AG09309 (cell line): Measurements from ENCODE around the gene SLC43A2.

ENCODE experiments used
- DNase-seq: peaks from one replicate; pipeline ENCODE4 v3.0.0-alpha.2; 2010; ENCODE audit warnings: low read depth
- H3K4me3 ChIP-seq: 2 replicates; pipeline ENCODE4 v1.5.1; 2011; ENCODE audit warnings: mild to moderate bottlenecking, low read depth, low read length, moderate library complexity; ENCODE audit not compliant: control insufficient read depth
- TF ChIP-seq, protein P1 (sequence below): IDR thresholded peaks from 2 replicates; pipeline ENCODE4 v1.5.1; 2011; ENCODE audit warnings: mild to moderate bottlenecking, low read depth, low read length, inconsistent platforms; ENCODE audit not compliant: insufficient read depth, control insufficient read depth; ENCODE audit errors: missing control alignments

The SLC43A2 gene

DNA sequence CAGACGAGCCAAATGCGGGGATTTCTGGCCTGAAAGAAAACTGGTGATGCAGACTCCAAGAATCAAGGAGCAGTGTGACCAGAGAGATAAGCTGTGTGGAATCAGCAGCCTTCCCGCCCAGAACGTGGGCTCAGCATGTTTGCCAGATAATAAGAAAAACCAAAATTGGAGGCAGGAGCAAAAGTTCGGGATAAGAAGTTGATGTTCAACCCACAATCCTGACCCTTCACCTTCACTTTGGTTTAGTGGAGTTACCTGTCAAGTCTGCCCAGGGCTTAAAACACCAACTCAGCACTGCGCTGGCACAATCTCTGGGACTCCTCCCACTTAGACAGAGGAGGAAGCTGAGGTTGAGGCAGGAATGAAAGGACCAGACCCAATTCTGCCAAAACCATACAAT lies 3.1 kb downstream of the SLC43A2 start:
- TF ChIP-seq, protein P1, sequence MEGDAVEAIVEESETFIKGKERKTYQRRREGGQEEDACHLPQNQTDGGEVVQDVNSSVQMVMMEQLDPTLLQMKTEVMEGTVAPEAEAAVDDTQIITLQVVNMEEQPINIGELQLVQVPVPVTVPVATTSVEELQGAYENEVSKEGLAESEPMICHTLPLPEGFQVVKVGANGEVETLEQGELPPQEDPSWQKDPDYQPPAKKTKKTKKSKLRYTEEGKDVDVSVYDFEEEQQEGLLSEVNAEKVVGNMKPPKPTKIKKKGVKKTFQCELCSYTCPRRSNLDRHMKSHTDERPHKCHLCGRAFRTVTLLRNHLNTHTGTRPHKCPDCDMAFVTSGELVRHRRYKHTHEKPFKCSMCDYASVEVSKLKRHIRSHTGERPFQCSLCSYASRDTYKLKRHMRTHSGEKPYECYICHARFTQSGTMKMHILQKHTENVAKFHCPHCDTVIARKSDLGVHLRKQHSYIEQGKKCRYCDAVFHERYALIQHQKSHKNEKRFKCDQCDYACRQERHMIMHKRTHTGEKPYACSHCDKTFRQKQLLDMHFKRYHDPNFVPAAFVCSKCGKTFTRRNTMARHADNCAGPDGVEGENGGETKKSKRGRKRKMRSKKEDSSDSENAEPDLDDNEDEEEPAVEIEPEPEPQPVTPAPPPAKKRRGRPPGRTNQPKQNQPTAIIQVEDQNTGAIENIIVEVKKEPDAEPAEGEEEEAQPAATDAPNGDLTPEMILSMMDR: no peak
- no peak overlapping the region for H3K4me3 ChIP-seq

DNA sequence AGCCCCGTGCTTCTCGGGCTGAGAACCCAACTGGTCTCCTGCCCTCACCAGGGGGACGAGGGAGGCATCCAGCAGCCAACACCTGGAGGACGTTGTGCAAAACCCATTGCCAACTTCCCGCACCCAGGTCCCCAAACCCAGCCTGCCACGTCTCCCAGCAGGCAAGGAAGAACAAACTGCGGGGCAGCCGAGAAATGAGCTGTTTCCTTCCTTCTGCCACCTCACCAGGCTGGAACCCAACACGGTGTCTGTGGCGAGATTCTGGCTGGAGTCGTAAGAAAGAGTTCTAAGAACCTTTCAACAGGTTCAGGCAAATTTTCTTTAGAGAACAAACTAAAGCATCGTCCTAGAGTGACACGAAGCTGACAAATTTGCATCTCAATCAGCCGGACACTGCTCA lies 3.6 kb downstream of the SLC43A2 start:
- DNase-seq: no peak
- no peak overlapping the region for H3K4me3 ChIP-seq
- TF ChIP-seq, protein P1: no peak

More for the DNA sequence above, 3.1 kb downstream of the SLC43A2 start:
- DNase-seq: no peak

- H3K4me3 ChIP-seq: no peak overlapping the region
- DNase-seq: no peak
- TF ChIP-seq, protein P1: no peak
Observed at GRCh38 chr17:1624650-1625049, 4.0 kb downstream of the SLC43A2 start.

DNA sequence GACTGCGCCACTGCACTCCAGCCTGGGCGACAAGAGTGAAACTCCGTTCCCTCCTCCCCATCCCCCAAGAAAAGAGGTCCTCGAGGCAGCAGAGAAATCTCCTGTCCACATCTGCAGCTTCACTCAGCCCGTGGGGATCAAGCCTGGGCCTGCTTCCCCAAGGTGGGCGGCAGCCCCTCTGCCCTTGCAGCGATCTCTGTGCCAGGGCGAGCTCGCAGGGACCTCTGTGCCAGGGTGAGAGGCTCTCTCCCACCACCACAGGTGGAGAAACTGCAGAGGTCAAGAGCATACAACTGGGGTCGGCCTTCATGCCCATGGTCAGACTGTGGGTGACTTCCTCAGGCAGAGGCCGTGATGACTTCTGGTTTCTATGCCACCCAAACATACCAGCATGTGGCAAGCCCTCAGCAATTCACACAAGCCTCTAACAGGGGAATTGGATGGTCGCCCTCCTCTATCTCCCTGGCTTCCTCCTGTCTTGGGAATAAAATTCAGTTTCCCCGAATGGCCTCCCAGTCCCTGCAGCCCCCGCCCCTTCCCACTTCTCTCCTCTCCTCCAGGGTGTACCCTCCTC lies 5.5 kb downstream of the SLC43A2 start:
- H3K4me3 ChIP-seq: no peak overlapping the region
- no peak for DNase-seq
- TF ChIP-seq, protein P1: no peak

DNA sequence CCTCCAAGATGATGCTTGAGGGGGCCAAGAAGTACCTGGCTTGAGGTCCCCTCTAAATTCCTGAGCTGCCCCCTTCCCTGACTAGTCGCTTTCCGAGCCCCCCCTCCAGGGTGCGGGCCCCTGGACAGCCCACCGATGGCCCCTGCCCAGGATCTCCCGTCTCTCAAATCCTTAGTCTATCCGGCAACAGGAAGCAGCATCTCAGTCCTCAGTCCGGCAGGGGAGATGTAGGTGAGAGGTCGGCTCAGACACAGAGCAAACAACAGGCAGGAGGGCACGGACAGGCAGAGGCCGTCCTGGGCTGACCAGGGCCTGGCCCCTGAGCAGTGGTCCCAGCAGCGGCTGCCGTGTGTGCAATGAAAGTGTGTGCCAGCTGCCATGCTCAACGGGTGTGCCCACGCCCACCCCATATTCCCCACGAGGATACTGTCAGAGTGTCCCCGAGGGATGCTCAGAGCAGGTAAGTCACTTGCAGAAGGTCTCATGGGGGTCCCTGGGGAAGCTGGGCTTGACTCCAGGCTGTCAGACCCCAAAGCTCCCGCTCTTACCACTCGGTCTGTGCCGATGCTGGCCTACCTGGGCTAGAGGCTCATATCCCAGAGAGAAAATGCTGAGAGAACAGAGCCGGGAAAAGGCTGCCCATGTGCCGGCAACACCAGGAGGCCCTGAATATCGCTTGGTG lies 7.2 kb downstream of the SLC43A2 start:
- no peak for DNase-seq
- H3K4me3 ChIP-seq: no peak overlapping the region
- TF ChIP-seq, protein P1: no peak

- no peak for DNase-seq
- no peak overlapping the region for H3K4me3 ChIP-seq
- TF ChIP-seq, protein P1: no peak
Observed at GRCh38 chr17:1620486-1620885, 8.1 kb downstream of the SLC43A2 start.
